ENCODE data around the gene ATP6V1F.

The ATP6V1F gene

DNA sequence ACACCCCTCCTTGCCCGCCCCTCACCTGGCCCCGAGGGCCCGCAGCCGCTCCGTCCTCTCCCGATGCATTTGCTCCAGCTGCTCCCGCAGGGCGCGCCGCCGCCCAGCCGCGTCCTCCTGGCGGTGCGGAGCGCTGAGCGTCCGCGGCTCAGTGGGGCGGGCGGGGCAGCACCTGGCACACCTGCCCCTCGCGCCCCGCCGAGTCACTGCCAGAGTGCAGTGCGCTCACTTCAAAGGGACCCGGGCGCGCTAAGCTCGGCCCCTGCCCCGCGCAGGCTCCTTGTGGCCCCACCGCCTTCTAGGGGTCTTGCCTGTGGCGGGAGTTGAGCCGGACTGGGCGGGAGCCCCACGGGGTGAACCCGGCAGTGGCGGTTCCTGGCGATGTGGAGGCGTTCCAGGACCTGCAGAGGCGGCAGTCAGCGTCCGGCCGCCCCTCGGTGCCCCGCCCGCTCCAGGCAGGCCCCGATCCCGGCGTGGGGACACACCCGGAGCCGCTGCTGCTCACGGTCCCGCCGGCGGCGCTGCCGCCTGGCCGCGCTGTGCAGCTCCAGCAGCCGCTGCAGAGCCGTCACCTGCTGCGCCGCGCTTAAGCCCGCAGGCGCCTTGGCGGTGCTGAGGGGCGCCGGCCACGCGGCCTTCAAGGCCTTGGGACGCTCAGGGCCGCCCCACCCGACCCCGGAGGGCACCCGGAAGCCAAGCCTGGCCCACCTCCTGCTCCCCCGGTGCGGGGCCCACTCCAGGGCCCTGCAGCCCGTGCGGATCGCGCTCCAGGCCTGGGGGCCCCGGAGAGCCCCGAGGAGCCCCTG lies 6.7 kb downstream of the ATP6V1F start:
- peak; percentile 22 for DNase-seq

GRCh38 chr7:128869944-128870285 lies 7.3 kb downstream of the ATP6V1F start:
- no peak for DNase-seq

- no peak for DNase-seq
Observed at GRCh38 chr7:128871050-128871449, 8.4 kb downstream of the ATP6V1F start.

DNA sequence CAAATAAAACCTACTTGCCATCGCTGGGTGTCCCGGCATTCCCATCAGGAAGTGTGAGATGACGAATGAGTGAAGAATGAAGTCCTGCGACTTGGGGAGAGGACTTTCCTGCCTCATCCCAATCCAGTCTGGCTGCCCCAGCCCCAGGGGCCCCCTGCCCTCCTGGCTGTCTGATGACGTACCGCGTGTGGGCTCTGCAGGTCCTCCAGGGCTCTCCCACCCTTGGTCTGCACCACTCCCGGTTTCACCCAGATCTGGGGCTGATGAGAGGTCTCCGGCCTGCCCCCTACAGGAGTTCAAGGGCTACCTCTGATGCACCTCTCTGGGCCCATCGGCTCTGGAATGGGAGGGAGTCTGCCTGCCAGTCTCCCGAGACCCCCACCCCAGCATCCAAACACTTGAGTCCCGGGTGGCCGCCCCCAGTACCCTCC lies 9.8 kb downstream of the ATP6V1F start:
- DNase-seq = no peak

DNA sequence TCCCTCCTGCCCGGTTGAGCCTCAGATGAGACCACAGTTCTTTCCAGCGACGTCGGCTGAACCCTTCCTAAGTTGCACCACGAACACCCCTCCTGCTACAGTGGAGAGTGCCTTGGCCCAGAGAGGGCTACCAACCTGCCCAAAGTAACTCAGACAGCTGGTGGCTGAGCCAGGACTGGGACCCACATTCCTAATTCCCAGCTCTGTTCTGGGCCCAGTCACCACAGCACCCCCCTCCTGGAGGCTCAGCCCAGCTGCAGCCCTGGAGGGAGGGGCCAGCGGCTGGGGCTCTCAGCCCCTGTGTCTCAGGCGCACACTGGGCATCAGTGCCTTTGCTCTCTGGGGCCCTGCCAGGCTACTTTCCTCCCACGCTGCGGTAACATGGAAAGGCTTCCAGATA lies 10.6 kb downstream of the ATP6V1F start:
- DNase-seq = no peak

- no peak for DNase-seq
Observed at GRCh38 chr7:128874140-128875031, 11.7 kb downstream of the ATP6V1F start.

- DNase-seq = no peak
Observed at GRCh38 chr7:128875523-128875948, 12.9 kb downstream of the ATP6V1F start.

GRCh38 chr7:128876127-128876526 lies 13.5 kb downstream of the ATP6V1F start:
- DNase-seq = no peak

GRCh38 chr7:128876586-128876977 lies 13.9 kb downstream of the ATP6V1F start:
- no peak for DNase-seq

DNA sequence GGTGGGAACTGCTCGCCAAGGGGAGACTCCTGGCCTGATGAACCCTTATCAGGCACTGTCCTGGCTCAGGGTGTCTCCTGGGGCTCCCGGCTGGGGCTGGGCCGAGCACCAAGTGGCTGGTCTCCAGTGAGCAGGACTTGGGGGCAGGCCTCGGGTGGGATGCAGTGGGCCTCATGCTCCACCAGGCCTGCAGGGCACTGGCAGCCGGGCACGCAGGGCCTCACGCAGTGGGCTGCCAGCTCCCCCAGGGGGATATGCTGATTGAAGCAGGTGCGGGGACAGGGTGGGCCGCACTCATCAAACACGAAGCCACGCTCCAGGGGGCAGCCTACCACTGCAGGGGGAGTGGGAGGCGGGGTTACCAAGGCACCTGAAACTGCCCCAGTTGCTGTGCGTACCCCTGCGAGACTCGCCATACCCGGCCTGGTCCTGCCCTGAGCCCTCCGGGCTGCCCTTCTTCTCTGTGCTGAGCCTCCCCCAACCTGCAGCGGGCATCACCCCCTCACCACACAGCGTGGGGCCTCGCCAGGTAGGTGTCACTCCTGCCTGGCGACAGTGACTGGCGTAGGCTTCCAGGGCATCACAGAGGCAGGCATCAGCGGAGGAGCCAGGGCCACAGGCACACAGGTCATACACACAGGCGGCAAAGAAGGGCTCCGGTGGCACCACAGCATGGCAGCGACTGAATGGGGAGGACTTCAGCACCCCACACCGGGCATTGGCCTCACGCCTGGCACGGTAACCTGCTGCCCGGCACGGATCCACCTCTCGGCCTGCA lies 14.5 kb downstream of the ATP6V1F start:
- no peak for DNase-seq

GRCh38 chr7:128877756-128878120 lies 15.1 kb downstream of the ATP6V1F start:
- no peak for DNase-seq

DNA sequence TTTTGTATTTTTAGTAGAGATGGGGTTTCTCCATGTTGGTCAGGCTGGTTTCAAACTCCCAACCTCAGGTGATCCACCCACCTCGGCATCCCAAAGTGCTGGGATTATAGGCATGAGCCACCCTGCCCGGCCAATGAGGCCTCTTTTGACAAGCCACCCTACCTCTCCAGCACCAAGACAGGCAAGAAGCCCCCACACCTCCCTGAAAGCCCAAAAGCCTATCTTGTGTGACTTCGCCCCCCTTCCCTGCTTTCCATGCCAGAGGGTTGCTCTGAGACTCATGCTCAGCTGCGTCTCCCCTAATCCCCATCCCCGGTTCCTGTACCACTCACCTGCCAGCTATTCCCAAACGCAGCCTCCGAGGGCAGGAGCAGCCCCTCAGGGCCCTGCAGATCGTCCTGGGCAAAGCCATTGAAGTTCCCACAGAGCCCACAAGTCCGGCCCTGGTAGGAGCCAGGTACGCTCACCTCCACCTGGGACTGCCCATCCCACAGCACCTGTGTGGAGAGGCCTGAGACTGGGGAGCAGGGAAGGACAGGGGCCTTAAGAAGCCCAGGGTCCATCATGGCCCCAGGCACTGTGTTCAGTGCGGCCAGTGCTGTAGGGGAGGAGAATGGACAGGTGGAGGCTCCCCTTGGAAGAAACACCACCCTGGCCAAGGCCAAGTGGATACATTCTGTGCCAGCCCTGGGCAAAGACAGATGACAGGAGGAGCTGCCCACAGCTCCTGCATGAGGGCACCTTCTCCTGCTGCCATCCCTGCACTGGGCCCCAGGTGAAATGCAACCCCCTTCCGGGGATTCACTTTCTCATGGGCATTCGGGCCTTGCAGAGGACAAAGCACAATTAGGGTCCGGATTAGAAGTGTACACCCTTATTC lies 15.8 kb downstream of the ATP6V1F start:
- DNase-seq = no peak

DNA sequence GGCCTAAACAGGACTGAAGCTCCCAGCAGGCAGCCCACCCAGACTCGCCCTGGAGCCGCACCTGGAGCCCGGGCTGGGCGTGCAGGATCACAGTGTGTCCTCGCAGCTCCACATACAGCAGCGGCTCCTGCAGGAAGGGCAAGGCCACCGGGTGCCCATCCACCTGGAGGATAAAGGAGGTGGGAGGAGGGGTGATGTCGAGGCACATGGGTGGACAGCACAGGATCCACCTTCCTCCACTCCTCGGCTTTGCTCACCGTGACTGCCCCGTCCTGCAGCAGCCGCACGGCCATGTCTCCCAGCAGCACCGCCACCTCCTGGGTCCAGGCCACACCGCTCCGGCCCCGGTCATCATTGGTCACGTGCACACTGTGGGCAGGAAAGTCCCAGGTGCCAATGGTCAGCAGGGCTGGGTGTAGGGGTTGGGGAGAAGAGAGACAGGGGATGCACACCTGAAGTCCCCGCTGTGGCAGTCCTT lies 16.8 kb downstream of the ATP6V1F start:
- no peak for DNase-seq

DNA sequence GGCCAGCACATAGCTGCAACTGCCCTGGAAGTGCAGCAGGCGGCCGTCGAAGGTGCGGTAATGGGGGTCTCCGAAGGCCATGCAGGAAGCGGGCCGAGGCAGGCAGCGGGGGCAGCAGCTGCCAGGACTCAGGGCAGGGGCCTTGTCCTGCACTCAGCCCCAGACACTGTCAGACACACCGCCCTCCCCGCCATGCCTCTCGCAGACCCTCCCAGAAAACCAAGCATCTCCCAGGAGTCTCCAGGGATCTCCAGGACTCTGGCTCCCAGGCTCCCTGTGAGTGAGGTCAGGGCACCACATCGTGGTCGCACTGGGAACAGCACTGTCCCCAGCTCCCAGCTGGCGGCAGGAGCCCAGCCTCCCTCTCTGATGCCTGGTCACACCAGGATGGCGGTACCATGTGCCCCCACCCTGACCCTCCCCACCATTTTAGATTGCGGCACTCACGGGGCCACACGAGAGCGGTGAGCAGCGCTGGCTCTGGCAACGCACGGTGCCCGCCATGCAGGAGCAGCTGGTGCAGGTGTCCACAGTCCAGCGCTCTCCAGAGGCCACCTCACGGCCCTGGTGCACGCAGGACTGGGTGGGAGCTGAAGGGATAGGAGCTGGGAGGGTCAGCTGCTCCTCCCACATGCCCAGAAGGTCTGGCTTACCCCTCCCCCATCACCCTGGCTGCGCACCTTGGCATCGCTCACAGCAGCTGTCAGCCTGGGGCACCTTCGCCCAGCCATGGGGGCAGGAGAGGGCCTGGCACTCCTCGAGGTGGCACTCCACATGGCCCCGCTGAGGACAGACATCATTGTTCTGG lies 17.5 kb downstream of the ATP6V1F start:
- no peak for DNase-seq

DNA sequence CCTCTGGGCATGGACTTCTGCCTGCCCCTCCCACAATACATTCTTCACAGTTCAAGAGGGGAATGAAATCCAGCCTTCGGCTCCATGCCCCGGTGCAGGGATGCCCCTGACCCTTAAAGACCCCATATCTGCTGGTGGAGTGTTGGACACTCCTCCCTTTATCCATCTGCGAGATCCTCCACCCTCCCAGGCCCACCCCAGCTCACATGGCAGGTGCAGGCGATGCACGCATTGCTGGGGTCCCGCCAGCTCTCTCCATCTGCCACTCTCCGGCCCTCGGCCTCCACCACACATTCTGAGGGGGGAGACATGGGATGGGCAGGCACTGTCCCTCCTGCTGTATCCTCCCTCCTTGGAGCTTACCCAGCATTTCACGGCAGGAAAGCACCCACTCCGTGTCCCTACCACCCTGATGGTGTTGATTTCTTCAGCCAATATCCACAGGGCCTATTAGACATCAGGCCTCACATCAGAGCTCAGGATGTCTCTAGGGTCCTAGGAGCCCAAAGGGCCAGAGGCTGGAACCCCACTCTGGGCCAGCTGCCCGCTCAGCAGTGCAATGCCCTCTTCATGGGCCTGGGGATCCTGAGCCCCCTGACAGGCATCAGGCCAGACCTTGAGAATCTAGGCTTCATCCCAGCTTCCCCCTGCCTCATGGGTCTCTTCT lies 18.3 kb downstream of the ATP6V1F start:
- DNase-seq = no peak

GRCh38 chr7:128881458-128882125 lies 18.9 kb downstream of the ATP6V1F start:
- no peak for DNase-seq

DNA sequence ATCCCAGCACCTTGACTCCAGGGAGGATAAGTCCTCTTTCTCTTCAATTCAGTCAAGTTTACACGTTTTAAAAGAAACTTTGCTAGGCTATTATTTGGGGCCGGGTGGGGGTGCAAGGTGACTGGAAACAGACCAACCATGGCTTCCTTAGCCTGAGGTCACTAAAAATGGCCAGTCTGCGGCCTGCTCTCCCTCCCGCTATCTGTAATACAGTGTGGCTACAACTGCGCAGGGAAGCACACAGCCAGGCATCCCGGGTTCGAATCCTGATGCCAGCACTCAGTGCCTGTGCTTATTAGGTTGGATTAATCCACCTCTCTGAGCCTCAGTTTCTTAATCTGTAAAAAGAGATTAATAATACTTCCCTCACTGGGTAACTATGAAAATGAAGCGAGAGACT lies 19.5 kb downstream of the ATP6V1F start:
- DNase-seq = no peak

DNA sequence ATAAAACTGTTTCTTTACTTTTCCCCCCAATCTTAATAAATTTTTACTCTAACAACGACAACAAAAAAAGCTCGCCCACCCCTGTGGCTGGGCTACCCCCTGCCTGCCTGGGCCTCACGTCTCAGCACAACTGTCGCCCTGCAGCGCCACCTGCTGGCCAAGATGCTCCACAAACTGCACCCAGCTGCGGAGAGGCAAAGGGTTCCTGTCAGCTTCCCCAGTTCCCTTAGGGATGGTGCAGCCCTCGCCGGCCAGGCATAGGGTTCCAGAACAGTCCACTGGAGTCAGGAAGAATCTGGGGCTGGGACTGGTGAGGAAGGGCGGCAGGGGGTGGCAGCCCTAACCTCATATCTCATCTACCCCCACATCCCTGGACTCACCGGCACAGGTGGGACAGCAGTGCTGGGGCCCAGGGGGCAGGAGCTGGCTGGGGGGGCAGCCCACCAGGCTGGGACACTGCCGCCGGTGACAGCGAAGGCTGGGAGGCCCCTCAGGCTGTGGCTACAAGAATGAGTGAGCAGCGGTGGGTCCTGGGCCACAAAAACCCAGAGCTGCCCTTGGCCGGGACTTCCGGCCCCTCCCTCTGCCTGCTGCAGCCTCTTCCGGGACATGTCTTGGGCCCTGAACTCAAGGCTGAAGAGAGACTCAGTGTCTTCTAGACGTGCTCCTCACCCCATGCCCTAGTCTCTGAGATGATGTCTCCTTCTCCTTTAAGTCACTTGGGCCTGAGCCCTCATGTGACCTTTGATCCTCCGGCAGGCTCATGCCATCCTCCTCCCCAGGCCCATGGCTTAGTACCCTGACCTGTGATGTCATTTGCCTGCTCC lies 21.2 kb downstream of the ATP6V1F start:
- peak; percentile 83 for DNase-seq

All from effector CD4-positive, alpha-beta T cell (primary cell).